NK-92 (cell line): ENCODE results near the gene MRPL46.

Experiments used
- DNase-seq: peaks from one replicate; lab custom pipeline; 2025; ENCODE audit not compliant: unreplicated experiment; lab: John Stamatoyannopoulos, UW

The MRPL46 gene

GRCh38 chr15:88467073-88467934 is at the start of gene MRPL46, which contains the start of gene MRPS11:
Gene MRPL46 (minus strand): TSS chr15:88467388. CDS start chr15:88467377, 11 bp downstream.
Gene MRPS11 (plus strand): TSS chr15:88467708. CDS start chr15:88467718, 10 bp downstream.
- no peak for DNase-seq

DNA sequence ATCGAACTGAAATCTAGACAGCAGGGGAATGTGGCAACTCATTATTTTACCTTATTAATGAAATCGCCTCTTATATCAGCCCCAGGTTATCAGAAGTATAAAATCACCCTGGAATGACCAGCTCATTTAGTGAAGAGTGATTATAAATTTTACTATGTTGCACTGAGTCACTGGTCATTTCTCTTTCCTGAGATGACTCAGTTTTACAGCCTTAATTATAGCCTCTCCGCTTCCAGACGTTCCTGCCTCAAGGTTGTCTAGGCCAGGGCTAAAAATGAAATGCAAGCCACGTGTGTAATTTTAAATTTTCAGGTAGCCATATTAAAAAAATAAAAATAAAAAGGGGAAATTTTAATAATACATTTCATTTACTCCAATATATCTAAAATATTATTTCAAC is 46.0 kb upstream of the MRPL46 start:
- no peak for DNase-seq

- no peak for DNase-seq
Measured at GRCh38 chr15:88512601-88513000, 45.4 kb upstream of the MRPL46 start.

- DNase-seq = no peak
Measured at GRCh38 chr15:88512078-88512477, 44.9 kb upstream of the MRPL46 start.

DNA sequence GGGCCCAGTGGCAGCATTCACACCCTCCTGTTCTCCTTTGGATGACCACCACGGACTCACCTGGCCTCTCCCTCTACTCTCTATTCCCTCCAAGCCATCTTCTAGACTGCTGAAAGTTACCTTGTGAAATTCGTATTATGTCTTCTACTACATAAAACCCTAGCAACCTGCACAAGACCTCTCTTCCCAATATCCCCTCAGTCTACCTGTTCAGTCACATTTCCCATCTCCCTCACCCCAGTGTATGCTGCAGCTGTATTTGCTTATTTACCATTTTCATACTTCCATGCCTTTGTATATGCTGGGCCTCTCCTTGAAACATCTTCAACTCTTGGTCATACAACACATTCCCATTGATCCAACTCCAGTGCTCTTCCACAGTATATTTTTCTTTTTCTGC is 44.0 kb upstream of the MRPL46 start:
- DNase-seq = no peak

DNA sequence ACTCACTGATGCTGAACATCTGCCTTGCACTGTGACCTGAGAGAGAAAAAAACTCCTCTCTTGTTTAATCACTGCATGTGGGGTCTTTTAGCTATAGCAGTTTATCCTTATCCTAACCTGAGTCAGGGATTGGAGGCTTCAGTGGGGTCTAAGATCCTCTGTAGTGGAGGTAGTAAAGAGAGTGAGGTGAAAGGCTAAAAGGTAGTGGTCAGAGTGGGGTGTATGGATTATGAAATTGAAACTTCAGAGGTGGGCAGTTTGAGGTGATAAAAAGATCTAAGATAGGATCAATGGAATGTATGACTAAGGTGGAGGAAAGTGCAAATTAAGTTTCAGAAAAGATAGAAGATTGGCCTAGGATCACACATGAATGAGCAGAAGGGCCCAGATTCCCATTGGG is 42.8 kb upstream of the MRPL46 start:
- no peak for DNase-seq

DNA sequence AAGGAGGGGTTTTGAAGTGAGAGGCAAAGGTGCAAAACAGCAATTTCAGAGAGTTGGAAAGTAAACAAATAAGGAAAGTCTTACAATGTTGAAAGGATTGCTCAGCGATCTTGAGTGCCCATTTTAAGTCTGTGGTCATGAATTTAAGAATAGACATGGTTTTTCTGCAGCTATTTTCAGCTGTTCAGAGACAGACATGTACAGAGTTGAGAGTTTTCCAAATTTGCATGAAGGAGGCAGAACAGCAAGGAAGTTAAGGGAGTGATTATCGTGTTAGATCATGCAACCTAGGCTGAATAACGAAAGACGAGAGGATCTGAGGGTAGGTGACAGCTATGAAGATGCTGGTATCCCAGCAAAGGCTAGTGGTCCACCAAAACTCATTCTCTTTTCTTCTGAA is 42.1 kb upstream of the MRPL46 start:
- no peak for DNase-seq

DNA sequence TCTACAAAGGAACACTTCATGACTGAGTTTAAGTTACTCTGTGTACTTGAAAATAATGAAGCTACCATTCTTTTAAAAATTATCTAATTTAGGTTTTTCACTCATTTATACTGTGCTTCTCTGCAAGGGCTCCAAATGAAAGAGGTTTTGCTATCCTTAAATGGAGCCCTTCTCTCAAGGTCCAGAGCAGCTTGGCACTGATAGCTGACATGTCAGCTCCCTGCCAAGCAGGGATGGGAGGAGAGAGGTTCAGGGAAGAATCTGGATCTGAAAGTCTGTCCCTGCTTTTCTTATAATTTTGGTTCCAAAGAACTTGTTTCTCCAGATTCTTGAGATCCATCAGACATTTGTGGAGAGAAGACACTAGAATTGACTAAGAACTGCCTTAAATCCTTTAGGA is 39.4 kb upstream of the MRPL46 start:
- no peak for DNase-seq

DNA sequence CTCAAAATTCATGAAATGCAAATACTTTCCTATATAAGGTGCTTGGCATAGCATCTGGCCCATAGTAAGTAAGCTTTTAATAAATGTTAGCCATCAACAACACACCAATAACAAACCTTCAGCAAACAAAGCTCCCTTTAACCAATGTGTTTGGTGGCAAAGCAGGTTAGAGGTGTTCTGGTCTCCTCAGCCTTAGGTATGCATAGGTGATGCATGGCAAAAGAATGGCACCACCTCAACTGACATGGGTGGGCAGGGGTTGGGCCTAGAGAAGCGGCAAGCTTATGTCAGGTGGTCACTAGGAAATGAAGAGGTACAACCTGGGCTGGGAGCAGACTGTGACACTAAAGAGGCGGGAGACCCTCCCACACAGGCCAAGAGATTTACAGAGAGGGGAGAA is 38.5 kb upstream of the MRPL46 start:
- DNase-seq = no peak

- no peak for DNase-seq
Measured at GRCh38 chr15:88504445-88504844, 37.3 kb upstream of the MRPL46 start.

GRCh38 chr15:88498996-88499395 is 31.8 kb upstream of the MRPL46 start:
- DNase-seq = no peak

GRCh38 chr15:88497109-88497765 is 30.0 kb upstream of the MRPL46 start:
- DNase-seq = no peak

DNA sequence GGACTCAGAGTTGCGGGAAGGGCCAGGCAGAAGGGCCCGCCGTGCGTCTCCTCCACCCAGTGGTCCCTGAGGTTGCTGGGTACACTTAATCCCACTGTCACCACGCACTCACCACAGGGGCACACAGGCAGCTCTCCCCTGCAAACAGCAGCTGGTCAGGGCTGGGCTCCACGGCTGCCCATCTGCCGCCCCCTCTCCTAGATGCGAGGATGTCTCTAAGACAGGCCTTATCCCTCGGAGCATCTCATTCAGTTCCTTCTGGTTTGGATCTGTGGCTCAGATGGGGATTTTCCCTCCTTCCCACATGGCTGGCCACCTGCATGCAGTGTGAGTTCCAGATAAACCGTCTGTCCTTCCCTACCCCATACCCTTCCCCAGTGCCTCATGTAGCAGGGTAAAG is 26.7 kb upstream of the MRPL46 start:
- DNase-seq = no peak

DNA sequence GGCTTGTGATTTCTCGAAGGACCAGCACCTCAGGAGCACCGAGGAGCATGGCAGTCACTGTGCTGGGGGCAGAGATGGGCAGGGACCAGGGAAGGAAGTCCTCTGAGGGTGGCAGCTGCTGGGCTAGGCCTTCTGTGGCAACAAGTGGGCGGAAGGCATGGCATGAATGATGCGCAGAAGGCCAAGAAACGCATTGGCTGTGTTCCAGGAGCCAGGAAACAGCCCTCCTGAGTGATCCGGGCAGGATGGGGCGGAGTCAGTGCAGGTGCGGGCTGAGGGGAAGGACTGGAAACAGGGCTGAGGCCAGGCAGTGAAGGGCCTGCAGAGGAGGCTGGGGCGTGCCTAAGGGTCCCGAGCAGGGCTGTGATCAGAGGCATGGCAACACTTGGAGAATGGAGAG is 24.0 kb upstream of the MRPL46 start:
- no peak for DNase-seq

DNA sequence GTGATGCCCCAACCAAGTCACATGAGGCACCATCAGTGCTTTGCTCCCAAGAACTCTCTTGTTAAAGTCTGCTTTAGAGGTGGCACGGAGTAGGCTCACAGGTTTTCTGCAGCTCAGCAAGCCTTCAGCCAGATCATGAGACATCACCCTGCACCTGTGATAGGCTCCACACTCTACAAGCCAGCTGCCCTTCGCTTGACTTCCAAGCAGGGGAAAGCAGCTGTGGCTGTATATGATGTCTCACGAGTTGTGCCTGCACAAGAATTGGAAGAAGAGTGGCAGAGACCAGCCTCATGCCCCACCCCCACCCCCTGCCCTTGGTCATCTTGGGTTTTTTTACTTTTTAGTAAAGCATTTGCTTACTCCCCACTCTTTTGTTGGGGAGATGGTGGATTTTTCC is 22.8 kb upstream of the MRPL46 start:
- DNase-seq = no peak

GRCh38 chr15:88489321-88489720 is 22.1 kb upstream of the MRPL46 start:
- no peak for DNase-seq

GRCh38 chr15:88487796-88488523 is 20.8 kb upstream of the MRPL46 start:
- DNase-seq = no peak

GRCh38 chr15:88487178-88487795 is 20.1 kb upstream of the MRPL46 start:
- no peak for DNase-seq

- no peak for DNase-seq
Measured at GRCh38 chr15:88484682-88485331, 17.6 kb upstream of the MRPL46 start.

DNA sequence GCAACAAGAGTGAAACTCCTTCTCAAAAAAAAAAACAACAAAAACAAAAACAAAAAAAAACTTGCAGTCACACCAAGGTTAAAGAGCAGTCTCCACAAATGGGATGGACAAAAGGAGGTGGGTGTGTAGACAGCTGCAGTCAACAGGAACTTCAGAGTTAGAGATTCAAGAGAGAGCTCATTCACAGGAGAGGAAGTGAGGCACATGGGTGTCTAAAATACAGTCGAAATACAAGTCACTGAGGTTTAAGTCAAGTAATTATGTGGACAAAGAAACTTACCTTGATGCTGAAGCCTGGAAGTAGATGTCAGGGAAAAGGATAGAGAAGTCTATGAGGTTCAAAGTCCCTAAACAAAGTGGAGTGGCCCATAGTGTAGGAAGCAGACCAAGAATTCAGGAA is 15.1 kb upstream of the MRPL46 start:
- no peak for DNase-seq

DNA sequence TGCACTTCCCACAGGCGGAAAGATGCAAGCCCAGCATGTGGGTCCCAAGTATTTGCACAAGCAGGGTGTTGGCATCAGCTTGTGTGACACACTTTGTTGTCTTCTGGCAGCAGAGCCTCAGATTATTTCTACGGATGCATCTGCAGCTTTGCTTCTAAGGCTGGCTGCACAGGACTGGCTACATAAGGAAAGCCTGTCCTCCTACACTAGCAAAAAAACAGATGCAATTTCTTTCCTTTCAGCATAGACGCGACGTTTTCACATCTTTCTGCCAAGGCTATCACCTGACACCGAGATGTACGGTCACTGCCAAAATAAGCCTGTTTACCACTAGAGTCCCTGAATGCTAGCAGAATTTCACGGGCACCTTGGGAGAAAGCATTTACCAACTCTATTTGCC is 13.8 kb upstream of the MRPL46 start:
- DNase-seq = no peak
